ENCODE measurements around the gene AP3B2.

AP3B2 gene

DNA sequence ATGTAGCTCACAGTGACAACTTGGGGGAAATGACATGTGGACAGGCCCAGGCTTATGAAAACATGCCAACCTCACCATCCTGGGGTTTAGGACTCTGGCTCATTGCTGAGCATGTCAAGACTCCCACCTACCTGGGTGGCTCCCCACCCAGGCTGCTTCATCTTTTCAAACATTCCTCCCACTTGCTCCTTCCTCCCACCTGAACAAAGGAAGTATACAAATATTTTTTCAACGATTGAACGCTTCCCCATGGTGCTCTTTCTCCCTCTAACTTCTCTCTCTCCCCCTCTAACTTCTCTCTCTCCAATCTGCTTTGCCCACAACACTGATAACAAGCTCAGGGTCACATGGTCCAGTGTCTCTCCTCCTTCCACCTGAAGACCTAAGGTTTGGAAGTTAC is 34.8 kb downstream of the AP3B2 start:
- TF ChIP-seq, protein P1, sequence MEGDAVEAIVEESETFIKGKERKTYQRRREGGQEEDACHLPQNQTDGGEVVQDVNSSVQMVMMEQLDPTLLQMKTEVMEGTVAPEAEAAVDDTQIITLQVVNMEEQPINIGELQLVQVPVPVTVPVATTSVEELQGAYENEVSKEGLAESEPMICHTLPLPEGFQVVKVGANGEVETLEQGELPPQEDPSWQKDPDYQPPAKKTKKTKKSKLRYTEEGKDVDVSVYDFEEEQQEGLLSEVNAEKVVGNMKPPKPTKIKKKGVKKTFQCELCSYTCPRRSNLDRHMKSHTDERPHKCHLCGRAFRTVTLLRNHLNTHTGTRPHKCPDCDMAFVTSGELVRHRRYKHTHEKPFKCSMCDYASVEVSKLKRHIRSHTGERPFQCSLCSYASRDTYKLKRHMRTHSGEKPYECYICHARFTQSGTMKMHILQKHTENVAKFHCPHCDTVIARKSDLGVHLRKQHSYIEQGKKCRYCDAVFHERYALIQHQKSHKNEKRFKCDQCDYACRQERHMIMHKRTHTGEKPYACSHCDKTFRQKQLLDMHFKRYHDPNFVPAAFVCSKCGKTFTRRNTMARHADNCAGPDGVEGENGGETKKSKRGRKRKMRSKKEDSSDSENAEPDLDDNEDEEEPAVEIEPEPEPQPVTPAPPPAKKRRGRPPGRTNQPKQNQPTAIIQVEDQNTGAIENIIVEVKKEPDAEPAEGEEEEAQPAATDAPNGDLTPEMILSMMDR (IDR thresholded peaks at IDR 0.05; ENCODE audit: borderline replicate concordance, extremely low read depth, low read length, poor library complexity, severe bottlenecking), result no peak
- no peak for TF ChIP-seq EZH2 (IDR thresholded peaks at IDR 0.05; ENCODE audit: borderline replicate concordance, low read depth, low read length, severe bottlenecking)
- H3K36me3 ChIP-seq (ENCODE audit: insufficient read depth, low read length), result no peaks in the 10 kb centered on the region
- no peak for ATAC-seq (ENCODE audit: insufficient read depth, low read depth)
- no peaks in the 10 kb centered on the region for H3K4me1 ChIP-seq (ENCODE audit: insufficient read depth, low read length)
- no peaks in the 10 kb centered on the region for H3K27me3 ChIP-seq (ENCODE audit: insufficient read depth, low read length, poor library complexity)
- no peak overlapping the region for H3K4me2 ChIP-seq (ENCODE audit: insufficient read depth, low read length)
- no peak overlapping the region for H3K27ac ChIP-seq (ENCODE audit: low read length)
- no peaks in the 10 kb centered on the region for H3K9me3 ChIP-seq (ENCODE audit: insufficient read depth, low read length, severe bottlenecking)
- H4K20me1 ChIP-seq (ENCODE audit: insufficient read depth, low read length), result no peaks in the 10 kb centered on the region
- no peak overlapping the region for H3K9ac ChIP-seq (ENCODE audit: low read depth, low read length)
- no peak overlapping the region for H3K4me3 ChIP-seq (ENCODE audit: low read depth in 1 of 2, low read length in 2 of 2)
- no peak overlapping the region for H2AFZ ChIP-seq (ENCODE audit: low read depth, low read length)
- H3K79me2 ChIP-seq (ENCODE audit: insufficient read depth, low read length), result no peaks in the 10 kb centered on the region
- DNase-seq, result no peak

DNA sequence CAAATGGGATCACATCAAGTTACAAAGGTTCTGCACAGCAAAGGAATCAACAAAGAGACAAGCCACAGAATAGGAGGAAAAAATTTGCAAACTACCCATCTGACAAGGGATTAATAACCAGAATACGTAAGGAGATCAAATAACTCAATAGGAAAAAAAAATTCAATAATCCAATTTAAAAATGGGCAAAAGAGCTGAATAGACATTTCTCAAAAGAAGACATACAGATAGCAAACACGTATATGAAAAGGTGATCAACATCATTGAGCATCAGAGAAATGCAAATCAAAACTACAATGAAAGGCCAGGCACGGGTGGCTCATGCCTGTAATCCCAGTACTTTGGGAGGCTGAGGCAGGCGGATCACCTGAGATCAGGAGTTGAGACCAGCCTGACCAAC is 39.0 kb downstream of the AP3B2 start:
- H3K9ac ChIP-seq (ENCODE audit: low read depth, low read length), result no peak overlapping the region
- no peaks in the 10 kb centered on the region for H4K20me1 ChIP-seq (ENCODE audit: insufficient read depth, low read length)
- H3K4me2 ChIP-seq (ENCODE audit: insufficient read depth, low read length), result no peak overlapping the region
- H2AFZ ChIP-seq (ENCODE audit: low read depth, low read length), result no peak overlapping the region
- TF ChIP-seq, protein P1 (IDR thresholded peaks at IDR 0.05; ENCODE audit: borderline replicate concordance, extremely low read depth, low read length, poor library complexity, severe bottlenecking), result no peak
- TF ChIP-seq EZH2 (IDR thresholded peaks at IDR 0.05; ENCODE audit: borderline replicate concordance, low read depth, low read length, severe bottlenecking), result no peak
- no peak overlapping the region for H3K27ac ChIP-seq (ENCODE audit: low read length)
- no peak for DNase-seq
- H3K9me3 ChIP-seq (ENCODE audit: insufficient read depth, low read length, severe bottlenecking), result no peaks in the 10 kb centered on the region
- no peak for ATAC-seq (ENCODE audit: insufficient read depth, low read depth)
- H3K36me3 ChIP-seq (ENCODE audit: insufficient read depth, low read length), result no peaks in the 10 kb centered on the region
- no peaks in the 10 kb centered on the region for H3K4me1 ChIP-seq (ENCODE audit: insufficient read depth, low read length)
- no peaks in the 10 kb centered on the region for H3K79me2 ChIP-seq (ENCODE audit: insufficient read depth, low read length)
- no peaks in the 10 kb centered on the region for H3K27me3 ChIP-seq (ENCODE audit: insufficient read depth, low read length, poor library complexity)
- H3K4me3 ChIP-seq (ENCODE audit: low read depth in 1 of 2, low read length in 2 of 2), result no peak overlapping the region

DNA sequence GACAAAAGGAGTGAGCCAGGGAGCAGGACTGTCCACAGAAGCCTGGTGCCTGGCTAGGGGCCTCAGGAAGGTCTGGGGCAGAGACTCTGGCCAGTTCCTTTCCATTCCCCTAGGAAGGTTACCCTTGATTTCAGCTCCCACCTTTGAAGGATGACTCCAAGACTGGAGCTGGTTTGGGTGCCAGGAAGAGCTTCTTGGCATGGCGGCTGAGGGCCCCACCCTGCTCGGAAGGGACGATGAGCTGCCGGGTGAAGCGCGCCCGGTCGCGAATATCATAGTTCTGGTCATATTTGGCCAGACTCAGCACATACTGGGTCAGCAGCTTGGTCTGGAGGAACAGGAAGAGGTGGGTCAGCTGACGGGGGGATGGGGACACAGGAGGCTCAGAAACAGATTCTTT is 43.1 kb downstream of the AP3B2 start:
- no peaks in the 10 kb centered on the region for H3K4me1 ChIP-seq (ENCODE audit: insufficient read depth, low read length)
- no peak overlapping the region for H3K4me2 ChIP-seq (ENCODE audit: insufficient read depth, low read length)
- no peak for DNase-seq
- H3K27ac ChIP-seq (ENCODE audit: low read length), result no peak overlapping the region
- H3K36me3 ChIP-seq (ENCODE audit: insufficient read depth, low read length), result no peaks in the 10 kb centered on the region
- H3K79me2 ChIP-seq (ENCODE audit: insufficient read depth, low read length), result no peaks in the 10 kb centered on the region
- TF ChIP-seq, protein P1 (IDR thresholded peaks at IDR 0.05; ENCODE audit: borderline replicate concordance, extremely low read depth, low read length, poor library complexity, severe bottlenecking), result no peak
- no peak for TF ChIP-seq EZH2 (IDR thresholded peaks at IDR 0.05; ENCODE audit: borderline replicate concordance, low read depth, low read length, severe bottlenecking)
- H3K9ac ChIP-seq (ENCODE audit: low read depth, low read length), result no peak overlapping the region
- ATAC-seq (ENCODE audit: insufficient read depth, low read depth), result no peak
- H4K20me1 ChIP-seq (ENCODE audit: insufficient read depth, low read length), result peaks cover 13% of the 10 kb centered on the region
- no peaks in the 10 kb centered on the region for H3K27me3 ChIP-seq (ENCODE audit: insufficient read depth, low read length, poor library complexity)
- no peak overlapping the region for H3K4me3 ChIP-seq (ENCODE audit: low read depth in 1 of 2, low read length in 2 of 2)
- no peak overlapping the region for H2AFZ ChIP-seq (ENCODE audit: low read depth, low read length)
- no peaks in the 10 kb centered on the region for H3K9me3 ChIP-seq (ENCODE audit: insufficient read depth, low read length, severe bottlenecking)

DNA sequence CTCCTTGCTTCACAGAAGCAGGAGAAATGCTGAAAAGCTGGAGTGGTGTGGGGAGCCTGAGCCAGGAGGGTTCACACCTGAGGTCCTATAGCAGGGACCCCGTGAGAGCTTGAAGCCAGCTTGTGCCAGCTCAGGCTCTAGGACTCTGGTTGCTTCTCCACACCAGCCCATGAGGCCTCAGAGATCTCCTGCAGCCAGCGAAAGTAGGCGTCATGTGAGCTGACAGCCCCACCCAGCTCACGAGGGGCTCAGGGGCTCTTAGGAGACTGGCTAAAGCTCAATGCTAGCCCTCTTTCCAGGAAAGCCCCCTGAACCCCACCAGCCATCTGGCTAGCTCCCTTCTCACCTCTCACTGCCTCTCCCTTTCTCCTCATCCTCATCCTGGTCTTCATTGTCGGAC is 45.7 kb downstream of the AP3B2 start:
- Histone ChIP-seq H3K4me2 (ENCODE audit: insufficient read depth, low read length) (no peak overlapping the region), H3K4me1 (ENCODE audit: insufficient read depth, low read length) (no peaks in the 10 kb centered on the region), H3K4me3 (ENCODE audit: low read depth in 1 of 2, low read length in 2 of 2) (no peak overlapping the region), H3K27me3 (ENCODE audit: insufficient read depth, low read length, poor library complexity) (no peaks in the 10 kb centered on the region), H3K36me3 (ENCODE audit: insufficient read depth, low read length) (no peaks in the 10 kb centered on the region), H3K79me2 (ENCODE audit: insufficient read depth, low read length) (no peaks in the 10 kb centered on the region), H3K27ac (ENCODE audit: low read length) (no peak overlapping the region), H2AFZ (ENCODE audit: low read depth, low read length) (no peak overlapping the region), H3K9ac (ENCODE audit: low read depth, low read length) (no peak overlapping the region), H4K20me1 (ENCODE audit: insufficient read depth, low read length) (peaks cover 13% of the 10 kb centered on the region), H3K9me3 (ENCODE audit: insufficient read depth, low read length, severe bottlenecking) (no peaks in the 10 kb centered on the region)
- no peak for TF ChIP-seq EZH2 (IDR thresholded peaks at IDR 0.05; ENCODE audit: borderline replicate concordance, low read depth, low read length, severe bottlenecking)
- TF ChIP-seq, protein P1 (IDR thresholded peaks at IDR 0.05; ENCODE audit: borderline replicate concordance, extremely low read depth, low read length, poor library complexity, severe bottlenecking), result no peak
- DNase-seq (no peak), ATAC-seq (ENCODE audit: insufficient read depth, low read depth) (no peak)
